HT1080 (cell line): Measurements from ENCODE around the gene TP73. TPM values are rescaled to one million over a fixed set of nuclear protein-coding genes. Genes with fewer than 3 reads are reported as not detected.

Experiments used
- DNase-seq: peaks from one replicate; pipeline ENCODE4 v3.0.0-alpha.2; 2015; ENCODE audit warnings: low read depth
- total RNA-seq: library from RNA; depleted of rRNA; stranded (reverse); fragments of >200 nt; shearing (Covaris generic); gene quantifications from 2 replicates; pipeline ENCODE4 v1.2.3, GENCODE V29; 2014

TP73 gene
- total RNA-seq, 1 experiment from 2014 or later = not detected

- no peak for DNase-seq
Measured at GRCh38 chr1:3761296-3762010, 109.1 kb downstream of the TP73 start.

- no peak for DNase-seq
Measured at GRCh38 chr1:3762151-3762872, 110.0 kb downstream of the TP73 start.

GRCh38 chr1:3762873-3763228 lies 110.5 kb downstream of the TP73 start:
- no peak for DNase-seq

GRCh38 chr1:3763351-3764125 lies 111.2 kb downstream of the TP73 start:
- no peak for DNase-seq

GRCh38 chr1:3767328-3767925 lies 115.1 kb downstream of the TP73 start:
- peak; percentile 86 for DNase-seq

GRCh38 chr1:3768811-3769390 lies 116.6 kb downstream of the TP73 start:
- DNase-seq = no peak

GRCh38 chr1:3770047-3770765 lies 117.9 kb downstream of the TP73 start:
- DNase-seq = no peak

GRCh38 chr1:3771108-3772026 lies 119.1 kb downstream of the TP73 start:
- DNase-seq = no peak

- peak; percentile 42 for DNase-seq
Measured at GRCh38 chr1:3772027-3772714, 119.9 kb downstream of the TP73 start.

GRCh38 chr1:3772715-3773571 lies 120.6 kb downstream of the TP73 start, which contains the start of gene SMIM1:
Gene SMIM1 (plus strand): TSS chr1:3772749. CDS start chr1:3775374, 2,625 bp downstream.
- DNase-seq = no peak

- no peak for DNase-seq
Measured at GRCh38 chr1:3773572-3774275, 121.4 kb downstream of the TP73 start.

- no peak for DNase-seq
Measured at GRCh38 chr1:3774276-3774945, 122.1 kb downstream of the TP73 start.

- DNase-seq = no peak
Measured at GRCh38 chr1:3774946-3775489, 122.7 kb downstream of the TP73 start.

GRCh38 chr1:3775490-3776230 lies 123.3 kb downstream of the TP73 start:
- peak; percentile 53 for DNase-seq

GRCh38 chr1:3776231-3776961 lies 124.1 kb downstream of the TP73 start:
- no peak for DNase-seq
